GM12891 (cell line): ENCODE results near the gene KRTAP5-8.

ENCODE experiments used
- POLR2A ChIP-seq: IDR thresholded peaks from 2 replicates; pipeline ENCODE4 v1.6.1; 2011; ENCODE audit warnings: low read depth, low read length, control low read depth
- POLR2AphosphoS5 ChIP-seq: IDR thresholded peaks from 2 replicates; pipeline ENCODE4 v1.6.1; 2011; ENCODE audit warnings: low read depth, low read length, control low read depth
- SPI1 ChIP-seq: IDR thresholded peaks from 2 replicates; pipeline ENCODE4 v1.6.1; 2011; ENCODE audit warnings: low read depth, low read length, control low read depth

DNA sequence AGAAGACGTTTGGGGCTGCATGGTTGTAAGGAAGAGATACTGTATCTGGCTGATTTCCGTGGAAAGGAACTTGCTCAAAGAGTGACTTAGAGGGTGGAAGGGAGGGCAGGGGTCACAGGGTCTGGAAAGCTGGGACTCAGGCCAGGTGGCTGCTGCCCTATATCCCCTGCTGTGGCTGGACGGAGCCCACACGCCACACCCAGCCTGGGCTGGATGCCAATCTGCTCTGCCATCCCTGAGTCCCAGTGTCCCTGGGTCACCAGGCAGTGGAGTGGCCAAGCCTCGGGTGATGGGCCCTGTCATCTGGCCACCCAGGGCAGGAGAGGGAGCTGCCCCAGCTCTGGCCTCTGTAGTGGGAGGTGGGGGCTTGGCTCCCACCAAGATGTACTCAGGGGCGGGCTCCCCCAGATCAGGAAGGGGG is 37.2 kb upstream of the KRTAP5-8 start:
- TF ChIP-seq POLR2A = no peak
- no peak for TF ChIP-seq POLR2AphosphoS5
- TF ChIP-seq SPI1 = no peak
